IPS-18a (cell line): ENCODE measurements around the gene EHD3.

ENCODE experiments used
- H3K27ac ChIP-seq: one replicate; pipeline ENCODE4 v1.5.1; 2013; ENCODE audit warnings: low read length
- H3K27me3 ChIP-seq: one replicate; pipeline ENCODE4 v1.6.1; 2013; ENCODE audit warnings: mild to moderate bottlenecking, low read length; ENCODE audit not compliant: control insufficient read depth, insufficient read depth
- H3K36me3 ChIP-seq: one replicate; pipeline ENCODE4 v1.6.1; 2013; ENCODE audit warnings: low read depth, low read length; ENCODE audit not compliant: control insufficient read depth
- H3K4me1 ChIP-seq: one replicate; pipeline ENCODE4 v1.6.1; 2013; ENCODE audit warnings: low read depth, low read length; ENCODE audit not compliant: control insufficient read depth
- H3K4me3 ChIP-seq: one replicate; pipeline ENCODE4 v1.5.1; 2013; ENCODE audit warnings: low read length
- H3K9ac ChIP-seq: one replicate; pipeline ENCODE4 v1.6.1; 2013; ENCODE audit warnings: mild to moderate bottlenecking, low read length, moderate library complexity
- H3K9me3 ChIP-seq: one replicate; pipeline ENCODE4 v1.6.1; 2013; ENCODE audit warnings: low read depth, low read length; ENCODE audit not compliant: control insufficient read depth

The EHD3 gene

DNA sequence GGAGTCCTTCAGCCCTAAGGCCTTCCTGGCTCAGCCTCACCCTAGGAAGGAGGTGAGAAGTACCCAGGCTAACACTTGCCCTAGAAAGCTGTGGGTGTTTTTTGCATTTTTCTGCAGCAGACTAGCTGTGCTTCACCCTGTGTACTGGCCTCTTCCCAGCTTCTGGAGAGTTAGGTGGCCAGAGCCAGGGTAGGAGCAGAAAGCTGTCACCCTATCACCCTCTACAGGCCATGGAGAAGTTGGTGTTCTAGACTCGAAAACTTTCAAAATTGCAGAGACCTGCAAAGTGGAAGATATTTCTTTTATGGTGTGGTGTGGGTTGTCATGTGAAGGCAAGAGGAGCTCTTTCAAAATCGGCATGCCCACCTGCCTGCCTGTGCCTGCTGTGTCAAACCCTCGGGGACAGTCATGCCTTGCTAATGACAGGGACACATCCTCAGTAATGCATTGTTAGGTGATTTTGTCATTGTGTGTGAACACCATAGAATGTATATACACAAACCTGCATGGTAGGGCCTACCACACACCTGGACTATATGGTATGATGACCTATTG, 29.8 kb downstream of the EHD3 start:
- Histone ChIP-seq H3K9me3 (no peaks in the 10 kb centered on the region), H3K4me3 (no peak overlapping the region), H3K36me3 (no peaks in the 10 kb centered on the region), H3K27ac (no peak overlapping the region), H3K27me3 (no peaks in the 10 kb centered on the region), H3K9ac (no peak overlapping the region), H3K4me1 (no peaks in the 10 kb centered on the region)

DNA sequence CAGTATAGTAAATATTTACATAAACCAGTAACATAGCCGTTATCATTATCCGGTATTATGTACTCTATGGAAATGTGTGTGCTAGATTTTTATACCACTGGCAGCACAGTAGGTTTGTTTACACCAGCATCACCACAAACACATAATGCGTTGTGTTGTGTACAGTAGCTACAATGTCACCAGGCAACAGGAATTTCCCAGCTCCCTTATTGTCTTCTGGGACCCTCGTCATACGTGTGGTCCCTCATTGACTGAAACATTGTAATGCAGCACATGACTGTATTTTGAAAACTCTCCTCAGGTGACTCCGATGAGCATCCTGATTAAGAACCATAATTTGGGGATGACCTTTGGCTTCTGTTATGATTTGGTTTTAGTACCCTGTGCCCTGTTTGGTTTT, 31.3 kb downstream of the EHD3 start:
- peaks cover 14% of the 10 kb centered on the region for H3K4me1 ChIP-seq
- no peak overlapping the region for H3K27ac ChIP-seq
- no peak overlapping the region for H3K9ac ChIP-seq
- no peak overlapping the region for H3K4me3 ChIP-seq
- no peaks in the 10 kb centered on the region for H3K9me3 ChIP-seq
- no peaks in the 10 kb centered on the region for H3K27me3 ChIP-seq
- no peaks in the 10 kb centered on the region for H3K36me3 ChIP-seq

DNA sequence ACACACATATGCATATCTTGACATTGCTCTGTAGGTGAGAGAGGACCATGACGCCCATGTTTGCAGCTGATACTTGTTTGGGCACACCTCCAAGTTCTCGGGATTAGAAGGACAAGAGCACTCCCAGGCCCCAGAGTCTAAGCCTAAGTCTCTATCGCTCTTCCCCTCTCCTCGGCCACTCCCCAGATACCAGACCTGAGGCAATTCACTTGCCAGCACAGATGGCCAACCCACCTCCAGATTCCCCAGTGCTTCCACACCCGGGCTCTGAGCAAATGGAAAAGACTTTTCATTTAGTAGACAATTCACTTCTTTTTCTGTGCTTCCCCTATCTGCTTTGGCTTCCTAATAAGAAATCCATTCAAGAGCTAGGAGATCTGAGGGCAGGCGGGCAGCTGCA, 32.9 kb downstream of the EHD3 start:
- H3K4me3 ChIP-seq: no peak overlapping the region
- no peak overlapping the region for H3K9ac ChIP-seq
- no peak overlapping the region for H3K27ac ChIP-seq
- H3K27me3 ChIP-seq: no peaks in the 10 kb centered on the region
- H3K4me1 ChIP-seq: peaks cover 24% of the 10 kb centered on the region
- H3K9me3 ChIP-seq: no peaks in the 10 kb centered on the region
- H3K36me3 ChIP-seq: no peaks in the 10 kb centered on the region

DNA sequence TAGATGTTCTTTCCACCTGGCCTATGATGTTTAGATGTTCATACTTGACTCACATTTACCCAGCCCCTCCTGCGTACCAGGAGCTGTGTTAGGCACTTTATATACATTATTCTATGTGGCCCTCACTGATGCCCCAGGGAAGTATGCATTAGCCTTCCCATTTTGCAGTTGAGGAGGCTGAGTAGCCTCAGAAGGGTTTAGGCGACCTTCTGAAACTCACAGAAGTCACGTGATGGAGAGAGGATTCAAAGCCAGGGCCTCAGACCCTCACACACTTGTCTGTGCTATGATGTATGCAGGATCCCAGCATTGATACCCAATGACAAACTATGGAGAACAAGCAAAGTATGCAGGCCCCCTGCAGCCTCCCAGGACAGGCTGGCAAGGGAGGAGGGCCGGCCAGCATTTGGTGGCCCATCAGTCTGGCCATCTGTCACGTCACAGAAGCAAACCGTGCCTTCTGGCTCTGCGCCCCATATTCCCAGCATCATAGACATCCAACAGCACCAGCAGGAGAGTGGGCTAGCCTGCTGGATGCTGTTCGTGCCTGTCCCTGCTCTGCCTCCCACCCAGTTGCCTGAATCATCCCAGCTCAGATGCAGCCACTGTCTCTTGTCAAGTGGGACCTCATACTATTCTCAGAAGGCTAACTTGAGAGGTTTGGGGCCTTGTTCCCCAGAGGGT, 33.6 kb downstream of the EHD3 start:
- H3K27me3 ChIP-seq: no peaks in the 10 kb centered on the region
- H3K4me1 ChIP-seq: peaks cover 24% of the 10 kb centered on the region
- H3K9me3 ChIP-seq: no peaks in the 10 kb centered on the region
- H3K36me3 ChIP-seq: no peaks in the 10 kb centered on the region
- H3K4me3 ChIP-seq: no peak overlapping the region
- no peak overlapping the region for H3K27ac ChIP-seq
- no peak overlapping the region for H3K9ac ChIP-seq

DNA sequence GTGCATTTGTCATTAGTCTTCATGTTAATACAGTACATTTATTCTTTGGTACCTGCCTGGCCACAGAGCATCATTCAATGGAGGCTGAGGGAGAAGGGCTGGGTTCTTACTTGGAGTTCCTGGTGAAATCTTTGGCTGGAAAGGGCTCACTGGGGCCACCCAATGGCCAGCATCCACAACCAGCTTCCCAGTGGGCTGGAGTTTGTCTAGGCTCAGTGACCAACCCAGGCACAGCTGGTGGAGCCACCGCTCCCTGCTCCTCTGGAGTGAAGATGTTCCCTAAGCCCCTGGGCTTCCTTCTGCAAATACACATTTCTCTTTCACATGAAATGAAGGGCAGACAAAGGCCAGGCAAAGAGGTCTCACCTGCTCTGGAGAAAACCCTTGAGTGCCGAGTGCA, 34.4 kb downstream of the EHD3 start:
- no peaks in the 10 kb centered on the region for H3K27me3 ChIP-seq
- H3K36me3 ChIP-seq: no peaks in the 10 kb centered on the region
- no peaks in the 10 kb centered on the region for H3K9me3 ChIP-seq
- no peak overlapping the region for H3K9ac ChIP-seq
- peaks cover 24% of the 10 kb centered on the region for H3K4me1 ChIP-seq
- no peak overlapping the region for H3K27ac ChIP-seq
- H3K4me3 ChIP-seq: no peak overlapping the region

DNA sequence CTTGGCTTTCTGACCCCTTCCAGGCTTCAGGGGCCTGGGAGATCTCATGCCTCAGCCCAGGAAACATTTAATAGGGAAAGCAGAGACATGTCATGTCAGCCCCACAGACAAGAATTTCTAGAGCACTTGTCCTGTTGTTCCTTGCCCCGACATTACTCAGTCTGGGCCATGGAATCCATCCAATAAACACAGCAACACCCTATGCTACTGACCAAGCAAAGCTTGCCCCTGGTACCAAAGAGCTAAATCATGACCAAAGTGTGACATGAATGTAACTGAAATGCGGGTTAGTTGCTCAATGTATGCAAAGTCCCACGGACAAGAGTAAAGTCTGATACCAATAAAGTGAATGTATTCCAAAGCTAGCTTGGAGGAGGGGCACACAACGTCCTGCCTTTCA, 35.1 kb downstream of the EHD3 start:
- no peaks in the 10 kb centered on the region for H3K27me3 ChIP-seq
- H3K4me3 ChIP-seq: no peak overlapping the region
- no peaks in the 10 kb centered on the region for H3K36me3 ChIP-seq
- H3K4me1 ChIP-seq: peaks cover 24% of the 10 kb centered on the region
- no peak overlapping the region for H3K27ac ChIP-seq
- H3K9me3 ChIP-seq: no peaks in the 10 kb centered on the region
- no peak overlapping the region for H3K9ac ChIP-seq

DNA sequence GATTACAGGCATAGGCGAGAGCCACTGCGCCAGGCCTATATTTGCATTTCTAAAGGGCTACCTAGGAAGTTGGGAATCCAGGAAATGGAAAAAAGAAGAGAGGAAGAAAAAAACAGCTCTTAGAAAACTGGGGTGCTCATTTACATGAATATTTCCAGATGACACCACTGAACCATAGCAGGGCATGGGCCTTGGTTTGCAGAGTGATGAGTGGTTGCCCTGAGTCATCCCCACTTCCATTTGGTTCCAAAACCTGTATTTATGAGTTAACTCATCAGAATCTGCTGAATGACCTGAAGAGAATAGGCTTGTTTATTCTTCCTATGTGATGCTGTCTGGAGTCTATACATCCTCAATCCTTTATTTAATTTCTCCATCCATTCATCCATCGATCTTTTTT, 36.2 kb downstream of the EHD3 start:
- Histone ChIP-seq H3K9ac (no peak overlapping the region), H3K27me3 (no peaks in the 10 kb centered on the region), H3K4me1 (peaks cover 24% of the 10 kb centered on the region), H3K9me3 (no peaks in the 10 kb centered on the region), H3K36me3 (no peaks in the 10 kb centered on the region), H3K27ac (no peak overlapping the region), H3K4me3 (no peak overlapping the region)

DNA sequence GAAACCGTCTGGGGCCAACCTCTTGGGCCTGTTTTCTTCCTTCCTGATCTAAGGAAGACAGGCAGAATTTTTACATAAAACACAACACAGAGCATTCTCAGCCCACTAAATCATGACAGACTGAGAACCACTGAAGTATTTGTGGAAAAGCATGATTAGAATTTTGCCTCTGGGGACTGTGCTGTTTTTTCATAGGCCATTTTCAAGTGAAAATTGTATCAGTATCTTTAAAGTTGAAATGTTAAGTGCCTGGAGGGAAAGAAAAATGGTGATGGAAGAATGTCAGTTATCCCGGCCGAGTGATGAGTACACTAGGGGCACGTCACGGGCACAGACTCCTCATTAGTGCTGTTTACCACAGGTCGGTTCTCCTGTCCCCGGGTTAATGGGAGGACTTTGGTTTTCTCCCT, 36.9 kb downstream of the EHD3 start:
- no peak overlapping the region for H3K27ac ChIP-seq
- H3K4me1 ChIP-seq: peaks cover 24% of the 10 kb centered on the region
- no peaks in the 10 kb centered on the region for H3K27me3 ChIP-seq

DNA sequence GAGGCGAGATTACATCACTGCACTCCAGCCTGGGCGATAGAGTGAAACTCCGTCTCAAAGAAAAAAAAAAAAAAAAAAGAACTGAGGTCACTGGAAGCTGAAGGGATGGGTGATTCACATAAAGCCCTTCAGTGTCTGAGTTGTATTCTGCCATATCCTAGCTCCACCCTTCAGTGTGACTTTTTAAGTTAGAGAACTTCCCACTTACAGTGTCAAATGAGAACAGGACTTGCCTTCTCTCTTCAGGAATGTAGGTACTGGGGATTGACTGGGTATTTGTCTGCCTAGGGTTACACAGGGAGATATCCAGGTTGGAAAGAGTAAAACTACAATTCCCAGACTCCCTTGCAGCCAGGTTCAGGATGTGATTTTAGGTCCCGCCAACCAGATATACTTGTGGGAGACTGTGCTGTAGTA, 37.9 kb downstream of the EHD3 start:
- H3K27ac ChIP-seq: no peak overlapping the region
- H3K36me3 ChIP-seq: no peaks in the 10 kb centered on the region
- no peaks in the 10 kb centered on the region for H3K9me3 ChIP-seq
- H3K4me1 ChIP-seq: peaks cover 24% of the 10 kb centered on the region
- no peak overlapping the region for H3K4me3 ChIP-seq
- H3K27me3 ChIP-seq: no peaks in the 10 kb centered on the region
- H3K9ac ChIP-seq: no peak overlapping the region

More for the DNA sequence above, 36.9 kb downstream of the EHD3 start:
- no peaks in the 10 kb centered on the region for H3K36me3 ChIP-seq
- H3K9me3 ChIP-seq: no peaks in the 10 kb centered on the region
- no peak overlapping the region for H3K4me3 ChIP-seq
- no peak overlapping the region for H3K9ac ChIP-seq

DNA sequence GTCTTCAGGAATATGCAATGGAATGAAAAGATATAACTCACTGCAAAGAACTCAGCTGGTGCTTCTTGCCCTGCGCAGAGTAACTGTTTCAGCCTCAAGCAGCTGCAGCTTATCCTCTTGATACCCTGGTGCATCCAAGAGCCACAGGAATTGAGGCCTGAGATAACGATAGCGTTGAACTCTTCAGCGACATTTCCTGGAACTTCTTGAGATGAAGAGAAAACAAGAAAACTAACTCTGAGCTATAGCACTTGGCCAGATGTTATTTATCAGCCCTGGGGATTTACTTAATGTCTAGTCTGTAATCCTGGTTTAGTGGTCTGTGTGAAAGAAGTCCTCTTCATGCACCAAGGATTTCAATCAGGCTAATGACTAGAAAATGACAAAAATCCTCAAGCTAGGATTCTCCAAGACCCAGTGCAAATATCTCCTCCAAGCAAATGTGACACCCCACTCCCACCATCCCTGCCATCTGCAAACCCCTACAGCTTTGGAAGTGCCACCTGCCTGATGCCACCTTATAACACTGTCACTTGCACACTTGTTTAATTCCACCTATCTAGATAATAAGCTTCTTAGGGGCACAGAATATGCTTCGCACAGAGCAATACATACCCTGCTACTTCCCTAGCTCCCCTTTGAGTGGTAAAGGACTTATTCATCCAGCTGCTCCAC, 40.6 kb downstream of the EHD3 start:
- H3K27me3 ChIP-seq: no peaks in the 10 kb centered on the region
- no peak overlapping the region for H3K27ac ChIP-seq
- H3K36me3 ChIP-seq: no peaks in the 10 kb centered on the region
- peaks cover 16% of the 10 kb centered on the region for H3K4me1 ChIP-seq
- no peak overlapping the region for H3K9ac ChIP-seq
- H3K9me3 ChIP-seq: no peaks in the 10 kb centered on the region
- H3K4me3 ChIP-seq: no peak overlapping the region

DNA sequence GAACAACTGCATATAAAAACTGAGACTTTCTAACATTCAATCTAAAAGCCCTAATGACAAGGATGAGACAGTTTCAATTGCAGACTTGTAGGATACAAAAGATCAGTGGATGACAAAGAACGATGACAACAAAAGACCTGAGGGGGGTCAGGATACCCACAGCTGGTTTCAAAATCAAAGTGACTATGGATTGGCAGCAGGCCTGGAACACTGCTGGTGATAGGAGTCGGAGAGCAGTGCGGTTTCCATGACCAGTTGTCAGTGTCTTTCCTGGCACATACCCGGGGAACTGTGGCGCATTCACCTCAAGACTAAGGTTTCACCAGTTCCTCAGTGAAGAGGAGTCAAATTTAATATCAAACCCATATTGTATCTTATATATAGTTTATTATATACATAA, 42.0 kb downstream of the EHD3 start:
- H3K9ac ChIP-seq: no peak overlapping the region
- no peak overlapping the region for H3K27ac ChIP-seq
- no peaks in the 10 kb centered on the region for H3K36me3 ChIP-seq
- H3K4me3 ChIP-seq: no peak overlapping the region
- H3K4me1 ChIP-seq: peaks cover 2% of the 10 kb centered on the region
- H3K9me3 ChIP-seq: no peaks in the 10 kb centered on the region
- H3K27me3 ChIP-seq: no peaks in the 10 kb centered on the region

DNA sequence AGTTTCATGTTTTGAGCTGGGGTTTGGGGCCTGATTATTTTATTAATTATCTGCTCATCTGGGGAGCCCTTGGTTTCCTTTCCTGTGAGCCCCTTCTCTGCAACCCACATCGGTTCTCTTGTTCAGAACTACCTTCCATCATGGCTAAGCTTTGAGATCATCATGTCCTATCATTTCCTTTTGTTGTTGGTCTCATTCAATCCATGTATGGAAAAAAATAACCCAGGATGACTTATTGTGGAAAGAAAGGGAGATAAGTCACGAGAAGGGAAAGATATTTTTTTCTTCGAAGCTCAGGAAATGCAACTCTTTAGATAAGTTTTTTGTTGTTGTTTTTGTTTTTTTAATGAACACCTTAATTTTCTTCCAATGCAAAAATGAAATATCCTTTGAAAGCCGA, 43.7 kb downstream of the EHD3 start:
- H3K4me1 ChIP-seq: no peaks in the 10 kb centered on the region
- H3K4me3 ChIP-seq: no peak overlapping the region
- no peaks in the 10 kb centered on the region for H3K27me3 ChIP-seq
- H3K27ac ChIP-seq: no peak overlapping the region
- H3K9me3 ChIP-seq: no peaks in the 10 kb centered on the region
- no peak overlapping the region for H3K9ac ChIP-seq
- no peaks in the 10 kb centered on the region for H3K36me3 ChIP-seq
